ENCODE data around the gene MYLK. TPM values are rescaled to one million over a fixed set of nuclear protein-coding genes. Genes with fewer than 3 reads are reported as not detected.

Gene MYLK
- total and polyA plus RNA-seq, 9 donors: 50.2 to 645 (median 205) TPM

DNA sequence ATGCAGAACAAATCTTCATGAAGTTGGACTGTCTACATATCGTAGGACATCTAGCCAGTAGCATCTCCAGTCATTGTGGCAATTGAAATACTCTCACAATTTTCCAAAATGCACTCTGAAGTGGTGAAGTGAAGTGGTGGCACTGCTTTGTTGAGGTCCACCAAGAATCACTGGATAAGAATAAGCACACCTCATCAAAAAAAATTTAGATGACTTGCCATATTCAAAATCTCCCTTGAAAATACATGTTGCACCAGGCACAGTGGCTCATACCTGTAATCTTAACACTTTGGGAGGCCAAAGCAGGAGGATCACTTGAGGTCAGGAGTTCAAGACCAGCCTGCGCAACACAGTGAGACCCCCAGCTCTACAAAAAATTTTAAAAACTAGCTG is 312.2 kb downstream of the MYLK start:
- Histone ChIP-seq H3K4me1 (ENCODE audit: insufficient read depth) (no peaks in the 10 kb centered on the region), H3K27me3 (no peaks in the 10 kb centered on the region), H3K4me3 (no peak overlapping the region), H3K27ac (no peak overlapping the region), H3K36me3 (no peaks in the 10 kb centered on the region), H3K9me3 (no peaks in the 10 kb centered on the region)
- intact Hi-C loops (cut with DNase I): no loop called here
- TF ChIP-seq POLR2A (IDR thresholded peaks at IDR 0.05): no peak
- TF ChIP-seq EP300 (IDR thresholded peaks at IDR 0.05): no peak
- TF ChIP-seq, protein P1, sequence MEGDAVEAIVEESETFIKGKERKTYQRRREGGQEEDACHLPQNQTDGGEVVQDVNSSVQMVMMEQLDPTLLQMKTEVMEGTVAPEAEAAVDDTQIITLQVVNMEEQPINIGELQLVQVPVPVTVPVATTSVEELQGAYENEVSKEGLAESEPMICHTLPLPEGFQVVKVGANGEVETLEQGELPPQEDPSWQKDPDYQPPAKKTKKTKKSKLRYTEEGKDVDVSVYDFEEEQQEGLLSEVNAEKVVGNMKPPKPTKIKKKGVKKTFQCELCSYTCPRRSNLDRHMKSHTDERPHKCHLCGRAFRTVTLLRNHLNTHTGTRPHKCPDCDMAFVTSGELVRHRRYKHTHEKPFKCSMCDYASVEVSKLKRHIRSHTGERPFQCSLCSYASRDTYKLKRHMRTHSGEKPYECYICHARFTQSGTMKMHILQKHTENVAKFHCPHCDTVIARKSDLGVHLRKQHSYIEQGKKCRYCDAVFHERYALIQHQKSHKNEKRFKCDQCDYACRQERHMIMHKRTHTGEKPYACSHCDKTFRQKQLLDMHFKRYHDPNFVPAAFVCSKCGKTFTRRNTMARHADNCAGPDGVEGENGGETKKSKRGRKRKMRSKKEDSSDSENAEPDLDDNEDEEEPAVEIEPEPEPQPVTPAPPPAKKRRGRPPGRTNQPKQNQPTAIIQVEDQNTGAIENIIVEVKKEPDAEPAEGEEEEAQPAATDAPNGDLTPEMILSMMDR (IDR thresholded peaks at IDR 0.05): no peak
- no peak for DNase-seq
- WGBS, 3 donors: 65 to 98% (median 76%) methylated on average over 2 of the region's 2 CpGs

DNA sequence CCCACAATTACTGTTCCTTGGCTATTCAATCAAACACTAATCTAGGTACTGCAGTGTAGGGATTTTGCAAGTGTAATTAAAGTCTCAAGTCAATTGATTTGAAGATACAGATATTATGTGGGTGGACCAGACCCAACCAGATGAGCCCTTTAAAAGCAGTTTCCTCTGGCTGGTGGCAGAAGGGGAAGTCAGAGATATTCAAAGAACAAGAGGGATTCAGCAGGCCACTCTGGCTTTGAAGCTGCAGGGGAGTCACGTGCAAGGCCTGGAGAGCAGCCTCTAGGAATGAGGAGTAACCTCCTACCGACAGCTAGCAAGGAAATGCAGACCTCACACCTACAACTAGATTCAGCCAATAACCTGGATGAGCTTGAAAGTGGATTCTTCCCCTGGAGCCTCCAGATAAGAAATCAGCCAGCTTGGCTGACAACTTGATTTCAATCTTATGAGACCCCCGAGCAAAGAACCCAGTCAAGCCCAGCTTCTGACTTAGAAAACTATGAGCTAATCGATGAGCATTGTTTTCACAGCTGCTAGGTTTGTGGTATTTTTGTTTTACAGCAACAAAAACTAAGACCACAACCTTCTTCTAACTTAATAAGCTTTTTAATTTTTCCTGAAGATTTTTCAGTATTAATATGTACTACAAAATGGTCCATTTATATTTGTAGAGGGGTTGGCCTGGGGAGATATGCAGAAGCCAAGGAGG is 312.7 kb downstream of the MYLK start:
- Histone ChIP-seq H3K27ac (no peak overlapping the region), H3K36me3 (no peaks in the 10 kb centered on the region), H3K4me3 (no peak overlapping the region), H3K9me3 (no peaks in the 10 kb centered on the region), H3K4me1 (ENCODE audit: insufficient read depth) (no peaks in the 10 kb centered on the region), H3K27me3 (no peaks in the 10 kb centered on the region)
- intact Hi-C loops (cut with DNase I): no loop called here
- WGBS, 3 donors: 56 to 73% (median 61%) methylated on average over 4 of the region's 4 CpGs
- no peak for TF ChIP-seq EP300 (IDR thresholded peaks at IDR 0.05)
- TF ChIP-seq, protein P1 (IDR thresholded peaks at IDR 0.05): no peak
- no peak for TF ChIP-seq POLR2A (IDR thresholded peaks at IDR 0.05)
- no peak for DNase-seq

DNA sequence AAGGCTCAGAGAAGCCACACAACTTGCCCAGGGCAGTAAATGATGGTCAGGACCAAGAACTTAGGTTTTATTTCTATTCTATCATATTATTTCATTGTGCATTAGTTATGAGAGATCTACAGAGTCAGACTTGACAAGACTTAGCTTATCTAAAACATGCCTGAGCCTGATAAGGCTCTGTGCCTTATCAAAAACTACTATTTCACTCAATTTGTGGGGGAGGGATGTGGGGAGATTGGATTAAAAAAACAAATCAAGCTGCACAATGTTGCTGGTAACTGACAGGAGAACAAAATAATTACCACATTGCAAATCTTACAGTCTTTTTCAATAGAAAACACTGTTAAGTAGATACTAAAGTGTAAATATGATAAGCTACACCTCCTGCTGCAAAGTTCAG is 315.3 kb downstream of the MYLK start:
- DNase-seq: no peak
- no peaks in the 10 kb centered on the region for H3K4me1 ChIP-seq (ENCODE audit: insufficient read depth)
- H3K27ac ChIP-seq: no peak overlapping the region
- no peaks in the 10 kb centered on the region for H3K36me3 ChIP-seq
- H3K4me3 ChIP-seq: no peak overlapping the region
- no peaks in the 10 kb centered on the region for H3K27me3 ChIP-seq
- TF ChIP-seq POLR2A (IDR thresholded peaks at IDR 0.05) (no peak), EP300 (IDR thresholded peaks at IDR 0.05) (no peak)
- TF ChIP-seq, protein P1 (IDR thresholded peaks at IDR 0.05): no peak
- intact Hi-C loops (cut with DNase I): loop anchor here in 1 of 4 donors (10.0 kb wide), 1 partner anchor 74 kb away; no protein-coding TSS in a partner anchor
- no peaks in the 10 kb centered on the region for H3K9me3 ChIP-seq

DNA sequence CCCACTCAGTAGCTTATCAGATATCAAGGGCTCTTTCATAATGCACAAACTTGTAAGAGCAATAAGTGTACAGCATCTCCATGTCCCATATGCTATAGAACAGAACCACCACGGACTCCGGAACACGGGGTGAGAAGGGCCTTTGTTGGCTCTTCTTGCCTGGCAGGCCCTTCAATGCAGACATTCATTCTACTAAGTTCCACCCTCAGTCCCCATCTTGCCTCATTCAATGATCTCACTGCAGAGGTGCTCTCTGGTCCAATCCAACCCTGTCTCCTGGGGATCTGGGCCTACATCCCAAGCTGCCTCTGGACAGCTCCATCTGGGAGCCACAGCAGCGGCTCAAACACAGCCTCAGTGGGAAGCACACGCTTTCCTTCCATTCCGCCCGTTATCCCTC is 316.1 kb downstream of the MYLK start:
- no peak for TF ChIP-seq POLR2A (IDR thresholded peaks at IDR 0.05)
- TF ChIP-seq, protein P1 (IDR thresholded peaks at IDR 0.05): no peak
- no peak for TF ChIP-seq EP300 (IDR thresholded peaks at IDR 0.05)
- intact Hi-C loops (cut with DNase I): loop anchor here in 1 of 4 donors (10.0 kb wide), 1 partner anchor 73 kb away; no protein-coding TSS in a partner anchor
- Histone ChIP-seq H3K27ac (no peak overlapping the region), H3K27me3 (no peaks in the 10 kb centered on the region), H3K4me1 (ENCODE audit: insufficient read depth) (no peaks in the 10 kb centered on the region), H3K9me3 (no peaks in the 10 kb centered on the region), H3K4me3 (no peak overlapping the region), H3K36me3 (no peaks in the 10 kb centered on the region)
- 94 to 95% (median 95%) methylated on average over 7 of the region's 7 CpGs for WGBS, 3 donors
- no peak for DNase-seq
